HepG2 (cell line): ENCODE measurements around the gene METTL22. TPM values are rescaled to one million over a fixed set of nuclear protein-coding genes. Genes with fewer than 3 reads are reported as not detected.

Experiments
- ATAC-seq: fragments of 200-7000 bp; cut with Tn5 transposase; 3 replicates; pipeline ENCODE4 v1.9.1; 2020; ENCODE audit warnings: mild to moderate bottlenecking, moderate library complexity
- BruUV-seq: library from RNA; stranded (reverse); fragments of 400-500 nt; replicated peaks from 2 replicates; lab custom pipeline; 2021; lab: Mats Ljungman, UMichigan
- CTCF ChIA-PET: fragments of 300-600 bp; formaldehyde crosslinking; extraction: SDS; loops from one replicate; lab custom pipeline; 2021; ENCODE audit warnings: low total read pairs, inconsistent platforms, low intra/inter-chr PET ratio; lab: Yijun Ruan, JAX
- POLR2A ChIA-PET: fragments of 350-600 bp; sonication (Branson Sonifier 250); formaldehyde crosslinking; loops from one replicate; lab custom pipeline; 2020; ENCODE audit warnings: antibody characterized with exemption, inconsistent platforms; lab: Yijun Ruan, JAX
- DNase-seq: peaks from one replicate; pipeline ENCODE4 v3.0.0-alpha.2; 2015; ENCODE audit warnings: low spot score
- FAIRE-seq: peaks from 3 replicates; lab custom pipeline; 2011; peaks lifted over from hg19 to GRCh38; lab: Jason Lieb, UNC
- H2AFZ ChIP-seq: one replicate; pipeline ENCODE4 v1.6.1; 2011; ENCODE audit warnings: low read length, inconsistent platforms
- H3K27ac ChIP-seq: fragments of 300-600 bp; 3 replicates; pipeline ENCODE4 v1.8.0; 2011; ENCODE audit warnings: mixed run types, mild to moderate bottlenecking, mixed read lengths, low read length, inconsistent platforms; ENCODE audit not compliant: insufficient read depth; ENCODE audit errors: extremely low read length
- H3K27me3 ChIP-seq, 2 experiments: fragments of 200-600 bp in 1 of 2; 2 replicates in 1 of 2; 3 replicates in 1 of 2; pipeline versions ENCODE4 v1.6.0 to v1.8.0; 2011; ENCODE audit warnings: low read length in 2 of 2, mild to moderate bottlenecking in 2 of 2, moderate library complexity in 2 of 2, inconsistent platforms in 1 of 2; ENCODE audit not compliant: insufficient read depth in 2 of 2, control insufficient read depth in 1 of 2
- H3K36me3 ChIP-seq, 2 experiments: fragments of 200-600 bp in 1 of 2; replicated peaks in 1 of 2; 2 replicates in 1 of 2; 3 replicates in 1 of 2; pipeline versions ENCODE4 v1.5.1 to v1.8.0; 2011; ENCODE audit warnings: low read length in 2 of 2, inconsistent platforms in 1 of 2; ENCODE audit not compliant: insufficient read depth in 2 of 2, control insufficient read depth in 1 of 2
- H3K4me1 ChIP-seq: 2 replicates; pipeline ENCODE4 v1.5.1; 2012; ENCODE audit warnings: low read length, inconsistent platforms; ENCODE audit not compliant: insufficient read depth
- H3K4me2 ChIP-seq: 2 replicates; pipeline ENCODE4 v1.6.0; 2011; ENCODE audit warnings: low read depth, low read length, inconsistent platforms
- H3K4me3 ChIP-seq, 3 experiments: fragments of 200-600 bp in 1 of 3; sonication (generic), shearing (Covaris generic) in 1 of 3; replicated peaks in 1 of 3; 2 replicates each; pipeline ENCODE4 v1.5.1; 2011 to 2016; ENCODE audit warnings: low read length in 3 of 3, inconsistent platforms in 2 of 3, low read depth in 2 of 3, mild to moderate bottlenecking in 2 of 3, control low read depth in 1 of 3, mixed read lengths in 1 of 3; ENCODE audit not compliant: insufficient read depth in 1 of 3
- H3K79me2 ChIP-seq: one replicate; pipeline ENCODE4 v1.6.1; 2011; ENCODE audit warnings: low read length, inconsistent platforms; ENCODE audit not compliant: insufficient read depth
- H3K9ac ChIP-seq: 2 replicates; pipeline ENCODE4 v1.6.0; 2011; ENCODE audit warnings: mild to moderate bottlenecking, low read depth, low read length, inconsistent platforms; ENCODE audit not compliant: insufficient read depth
- H3K9me3 ChIP-seq: 2 replicates; pipeline ENCODE4 v1.5.1; 2012; ENCODE audit warnings: mild to moderate bottlenecking, low read length
- H4K20me1 ChIP-seq: 2 replicates; pipeline ENCODE4 v1.6.0; 2011; ENCODE audit warnings: inconsistent platforms, mild to moderate bottlenecking, low read length, moderate library complexity; ENCODE audit not compliant: insufficient read depth
- MIER2 ChIP-seq: IDR thresholded peaks from 2 replicates; pipeline ENCODE4 v1.6.1; 2016; ENCODE audit warnings: missing biosample characterization, missing genetic modification reagents
- RORA ChIP-seq: sonication (generic); formaldehyde crosslinking; IDR thresholded peaks from 2 replicates; pipeline ENCODE4 v1.5.0; 2020; ENCODE audit warnings: mild to moderate bottlenecking, missing genetic modification reagents, moderate library complexity
- ZFAT ChIP-seq: sonication (generic); formaldehyde crosslinking; conservative IDR thresholded peaks from 2 replicates; pipeline ENCODE4 v1.8.1; 2023; ENCODE audit warnings: missing genetic modification reagents, inconsistent platforms
- ZNF232 ChIP-seq: sonication (generic); formaldehyde crosslinking; IDR thresholded peaks from 2 replicates; pipeline ENCODE4 v1.4.0; 2020; ENCODE audit warnings: missing genetic modification reagents, borderline replicate concordance
- ZNF3 ChIP-seq: IDR thresholded peaks from 2 replicates; pipeline ENCODE4 v1.7.0; 2017; ENCODE audit warnings: inconsistent platforms
- ZNF543 ChIP-seq: sonication (generic); formaldehyde crosslinking; IDR thresholded peaks from 2 replicates; pipeline ENCODE4 v1.4.0; 2020; ENCODE audit warnings: mild to moderate bottlenecking, missing genetic modification reagents
- ZNF577 ChIP-seq: sonication (generic); formaldehyde crosslinking; IDR thresholded peaks from 2 replicates; pipeline ENCODE4 v1.4.0; 2020; ENCODE audit warnings: mild to moderate bottlenecking, low read depth, missing genetic modification reagents, borderline replicate concordance
- WGBS: methylation state at CpG from one replicate; pipeline ENCODE4 v1.1.6; 2017; ENCODE audit warnings: low lambda C conversion rate; 5-methylcytosine and 5-hydroxymethylcytosine counted together
- in situ Hi-C: cut with HindIII; loops from 2 replicates; pipeline ENCODE4 v1.10.0; 2017; ENCODE audit warnings: low pct_unique_long_range_greater_than_20kb; ENCODE audit not compliant: extremely low pct_ligation_motif_present
- intact Hi-C: fragments of 100-400 bp; cut with micrococcal nuclease; formaldehyde crosslinking; loops from one replicate; pipeline ENCODE4 v1.10.0; 2022; ENCODE audit not compliant: unreplicated experiment
- polyA plus RNA-seq, 8 experiments: library from polyadenylated mRNA; depleted of rRNA in 3 of 8; stranded (reverse) in 7 of 8; unstranded in 1 of 8; fragments of >200 nt; fragmentation: Illumina TruSeq in 4 of 8; extraction: Trizol in 4 of 8; gene quantifications; 2 replicates each; pipeline versions ENCODE4 v1.2.1 to v1.2.3, GENCODE V29; 2011 to 2016; ENCODE audit warnings: low read depth in 4 of 8, missing spikeins in 1 of 8, mixed read lengths in 1 of 8; ENCODE audit not compliant: insufficient read depth in 1 of 8
- total RNA-seq, 5 experiments: library from RNA; depleted of rRNA; stranded (reverse); fragments of >200 nt; fragmentation: Illumina TruSeq; extraction: Trizol; gene quantifications; 2 replicates each; pipeline ENCODE4 v1.2.3, GENCODE V29; 2016; ENCODE audit warnings: low read depth in 1 of 5
- TF ChIP-seq, protein P1 (sequence below): fragments of 450-650 bp; IDR thresholded peaks from 2 replicates; pipeline ENCODE4 v1.6.1; 2016
- TF ChIP-seq, protein P2 (sequence below), 2 experiments: IDR thresholded peaks; 2 replicates each; pipeline ENCODE4 v1.6.1; 2011 to 2012; ENCODE audit warnings: low read length in 2 of 2, borderline replicate concordance in 1 of 2, low read depth in 1 of 2, mild to moderate bottlenecking in 1 of 2, moderate library complexity in 1 of 2

The METTL22 gene
- total and polyA plus RNA-seq, 2 of the 13 experiments (the other 11 are each of a cell fraction or from before 2014, with no cell fraction given), result 36.2 to 94.8 TPM

DNA sequence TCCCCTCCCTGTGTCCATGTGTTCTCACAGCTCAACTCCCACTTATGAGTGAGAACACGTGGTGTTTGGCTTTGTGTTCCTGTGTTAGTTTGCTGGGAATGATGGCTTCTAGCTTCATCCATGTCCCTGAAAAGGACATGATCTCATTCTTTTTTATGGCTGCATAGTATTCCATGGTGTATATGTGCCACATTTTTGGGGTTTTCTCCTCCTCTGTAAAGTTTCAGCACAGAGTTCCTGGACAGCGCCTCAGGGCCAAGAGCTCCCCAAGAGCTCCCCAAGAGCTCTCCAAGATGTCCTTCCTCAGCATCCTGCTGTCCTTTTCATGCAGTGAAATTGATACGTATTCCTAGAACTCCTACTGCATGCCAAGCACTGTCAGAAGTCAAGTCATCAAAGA, 46.0 kb downstream of the METTL22 start:
- Histone ChIP-seq H4K20me1 (no peaks in the 10 kb centered on the region), H3K4me3 (no peak overlapping the region), H3K79me2 (no peaks in the 10 kb centered on the region), H3K27ac (no peak overlapping the region), H3K4me2 (no peak overlapping the region), H3K4me1 (no peaks in the 10 kb centered on the region), H2AFZ (no peak overlapping the region), H3K36me3 (no peaks in the 10 kb centered on the region), H3K27me3 (no peaks in the 10 kb centered on the region), H3K9ac (no peak overlapping the region), H3K9me3 (no peaks in the 10 kb centered on the region)
- in situ Hi-C loops (loop anchor here (25.0 kb wide), 1 partner anchor 220 kb away; the partner anchor contains the start of gene LITAFD), intact Hi-C loops (no loop called here)
- DNase-seq (no peak), ATAC-seq (no peak), FAIRE-seq (no peak)
- ChIA-PET POLR2A (interaction anchor here (1.2 to 1.5 kb wide), 2 partner anchors 13 to 130 kb away, joined by 3 to 5 read pairs; partner anchors contain the start of genes PMM2 and TMEM186), CTCF (no interaction called here)
- 78% methylated on average over 3 of the region's 3 CpGs for WGBS
- TF ChIP-seq ZNF543 (no peak), ZNF232 (CRISPR knock-in tag) (no peak), RORA (no peak), ZNF577 (CRISPR knock-in tag) (no peak), ZNF3 (CRISPR knock-in tag) (no peak), ZFAT (CRISPR knock-in tag) (no peak), MIER2 (CRISPR knock-in tag) (peak; percentile 47; the same call in 1 of the 2 replicates)
- TF ChIP-seq, protein P1, sequence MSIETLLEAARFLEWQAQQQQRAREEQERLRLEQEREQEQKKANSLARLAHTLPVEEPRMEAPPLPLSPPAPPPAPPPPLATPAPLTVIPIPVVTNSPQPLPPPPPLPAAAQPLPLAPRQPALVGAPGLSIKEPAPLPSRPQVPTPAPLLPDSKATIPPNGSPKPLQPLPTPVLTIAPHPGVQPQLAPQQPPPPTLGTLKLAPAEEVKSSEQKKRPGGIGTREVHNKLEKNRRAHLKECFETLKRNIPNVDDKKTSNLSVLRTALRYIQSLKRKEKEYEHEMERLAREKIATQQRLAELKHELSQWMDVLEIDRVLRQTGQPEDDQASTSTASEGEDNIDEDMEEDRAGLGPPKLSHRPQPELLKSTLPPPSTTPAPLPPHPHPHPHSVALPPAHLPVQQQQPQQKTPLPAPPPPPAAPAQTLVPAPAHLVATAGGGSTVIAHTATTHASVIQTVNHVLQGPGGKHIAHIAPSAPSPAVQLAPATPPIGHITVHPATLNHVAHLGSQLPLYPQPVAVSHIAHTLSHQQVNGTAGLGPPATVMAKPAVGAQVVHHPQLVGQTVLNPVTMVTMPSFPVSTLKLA, result peak; percentile 77
- TF ChIP-seq, protein P2, sequence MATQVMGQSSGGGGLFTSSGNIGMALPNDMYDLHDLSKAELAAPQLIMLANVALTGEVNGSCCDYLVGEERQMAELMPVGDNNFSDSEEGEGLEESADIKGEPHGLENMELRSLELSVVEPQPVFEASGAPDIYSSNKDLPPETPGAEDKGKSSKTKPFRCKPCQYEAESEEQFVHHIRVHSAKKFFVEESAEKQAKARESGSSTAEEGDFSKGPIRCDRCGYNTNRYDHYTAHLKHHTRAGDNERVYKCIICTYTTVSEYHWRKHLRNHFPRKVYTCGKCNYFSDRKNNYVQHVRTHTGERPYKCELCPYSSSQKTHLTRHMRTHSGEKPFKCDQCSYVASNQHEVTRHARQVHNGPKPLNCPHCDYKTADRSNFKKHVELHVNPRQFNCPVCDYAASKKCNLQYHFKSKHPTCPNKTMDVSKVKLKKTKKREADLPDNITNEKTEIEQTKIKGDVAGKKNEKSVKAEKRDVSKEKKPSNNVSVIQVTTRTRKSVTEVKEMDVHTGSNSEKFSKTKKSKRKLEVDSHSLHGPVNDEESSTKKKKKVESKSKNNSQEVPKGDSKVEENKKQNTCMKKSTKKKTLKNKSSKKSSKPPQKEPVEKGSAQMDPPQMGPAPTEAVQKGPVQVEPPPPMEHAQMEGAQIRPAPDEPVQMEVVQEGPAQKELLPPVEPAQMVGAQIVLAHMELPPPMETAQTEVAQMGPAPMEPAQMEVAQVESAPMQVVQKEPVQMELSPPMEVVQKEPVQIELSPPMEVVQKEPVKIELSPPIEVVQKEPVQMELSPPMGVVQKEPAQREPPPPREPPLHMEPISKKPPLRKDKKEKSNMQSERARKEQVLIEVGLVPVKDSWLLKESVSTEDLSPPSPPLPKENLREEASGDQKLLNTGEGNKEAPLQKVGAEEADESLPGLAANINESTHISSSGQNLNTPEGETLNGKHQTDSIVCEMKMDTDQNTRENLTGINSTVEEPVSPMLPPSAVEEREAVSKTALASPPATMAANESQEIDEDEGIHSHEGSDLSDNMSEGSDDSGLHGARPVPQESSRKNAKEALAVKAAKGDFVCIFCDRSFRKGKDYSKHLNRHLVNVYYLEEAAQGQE (IDR thresholded peaks at IDR 0.05; ENCODE audit: borderline replicate concordance in 1 of 2, low read depth in 1 of 2, low read length in 2 of 2), result peak in 1 of 2 experiments; percentile 86; a peak in 3 of 4 replicates
- BruUV-seq, result no TSS peak
